Stimulated activated CD4-positive, alpha-beta T cell treated with anti-CD3 and anti-CD28 coated beads, Interleukin-2, amount 100 ng/mL, for 24 hours (primary cell): Measurements from ENCODE around the gene MIPOL1.
"Not testable (repeated sequence)": the region's sequence is repeated elsewhere in the genome, so short reads cannot be mapped to it uniquely, and the experiment has no call there.

ENCODE experiments used
- DNase-seq, 2 donors: peaks; one replicate each; pipeline ENCODE4 v3.0.0-alpha.2; 2020

The MIPOL1 gene

GRCh38 chr14:37406095-37406494 is 208.4 kb downstream of the MIPOL1 start:
- no peak for DNase-seq

- no peak for DNase-seq
These were observed 213.5 kb downstream of the MIPOL1 start for GRCh38 chr14:37411079-37411735.

- no peak for DNase-seq
These were observed 215.3 kb downstream of the MIPOL1 start for GRCh38 chr14:37413050-37413449.

- DNase-seq: no peak
These were observed 215.8 kb downstream of the MIPOL1 start for GRCh38 chr14:37413504-37414003.

GRCh38 chr14:37416264-37416663 is 218.5 kb downstream of the MIPOL1 start:
- no peak for DNase-seq

- no peak for DNase-seq
These were observed 219.4 kb downstream of the MIPOL1 start for GRCh38 chr14:37417151-37417550.

GRCh38 chr14:37417833-37418232 is 220.1 kb downstream of the MIPOL1 start:
- no peak for DNase-seq

- DNase-seq: no peak
These were observed 222.9 kb downstream of the MIPOL1 start for GRCh38 chr14:37420622-37421021.

GRCh38 chr14:37422319-37422718 is 224.6 kb downstream of the MIPOL1 start:
- DNase-seq: no peak

GRCh38 chr14:37422748-37423147 is 225.0 kb downstream of the MIPOL1 start:
- no peak for DNase-seq

GRCh38 chr14:37428954-37429353 is 231.2 kb downstream of the MIPOL1 start:
- DNase-seq: no peak

- no peak for DNase-seq
These were observed 231.9 kb downstream of the MIPOL1 start for GRCh38 chr14:37429618-37430017.

GRCh38 chr14:37434867-37435266 is 237.1 kb downstream of the MIPOL1 start:
- no peak for DNase-seq

GRCh38 chr14:37436519-37436918 is 238.8 kb downstream of the MIPOL1 start:
- no peak for DNase-seq

GRCh38 chr14:37437490-37437889 is 239.8 kb downstream of the MIPOL1 start:
- DNase-seq: no peak

- DNase-seq: no peak
These were observed 240.7 kb downstream of the MIPOL1 start for GRCh38 chr14:37438444-37438843.

- DNase-seq: no peak
These were observed 245.7 kb downstream of the MIPOL1 start for GRCh38 chr14:37443461-37443860.

GRCh38 chr14:37447883-37448391 is 250.2 kb downstream of the MIPOL1 start:
- DNase-seq: no peak

GRCh38 chr14:37452323-37452722 is 254.6 kb downstream of the MIPOL1 start:
- no peak for DNase-seq

- DNase-seq: no peak
These were observed 256.2 kb downstream of the MIPOL1 start for GRCh38 chr14:37453985-37454384.

GRCh38 chr14:37457334-37457733 is 259.6 kb downstream of the MIPOL1 start:
- DNase-seq: no peak

GRCh38 chr14:37462426-37462825 is 264.7 kb downstream of the MIPOL1 start:
- DNase-seq: not testable (repeated sequence)

GRCh38 chr14:37464192-37464858 is 266.6 kb downstream of the MIPOL1 start:
- no peak for DNase-seq

GRCh38 chr14:37466003-37466622 is 268.4 kb downstream of the MIPOL1 start:
- no peak for DNase-seq
